ENCODE measurements around the gene MTHFD2L. TPM values are rescaled to one million over a fixed set of nuclear protein-coding genes. Genes with fewer than 3 reads are reported as not detected.

Gene MTHFD2L
- total RNA-seq, 1 donor from 2014 or later, result 13.8 TPM

GRCh38 chr4:74314329-74314728 lies 156.4 kb downstream of the MTHFD2L start:
- intact Hi-C loops (cut with micrococcal nuclease), result loop anchor here (5.0 kb wide), 2 partner anchors 87 to 127 kb away; no protein-coding TSS in a partner anchor

DNA sequence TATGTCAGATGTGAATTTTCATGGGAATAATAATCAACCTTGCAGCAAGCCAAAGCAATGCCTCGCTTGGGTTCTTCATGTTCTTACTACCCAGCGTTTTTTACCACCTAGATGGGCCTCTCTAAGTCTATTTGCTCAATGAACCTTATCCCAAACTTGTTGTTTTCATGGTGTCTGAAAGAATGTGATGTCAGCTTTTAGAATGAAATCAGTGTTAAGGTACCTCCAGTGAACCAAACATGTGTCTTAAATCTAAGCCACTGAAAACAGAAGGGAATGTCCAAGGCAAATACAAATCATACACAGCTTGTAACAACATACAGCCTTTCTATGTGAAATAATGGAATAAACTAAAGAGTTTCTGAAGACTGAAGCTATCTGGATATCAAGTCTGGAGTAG lies 157.0 kb downstream of the MTHFD2L start:
- Histone ChIP-seq H3K9me3 (replicated peaks) (no peaks in the 10 kb centered on the region), H3K36me3 (no peaks in the 10 kb centered on the region), H3K4me3 (no peak overlapping the region), H3K27ac (replicated peaks) (no peak overlapping the region), H3K27me3 (ENCODE audit: low read depth) (no peaks in the 10 kb centered on the region), H3K4me1 (no peaks in the 10 kb centered on the region)
- no peak for TF ChIP-seq CTCF (IDR thresholded peaks at IDR 0.05; ENCODE audit: borderline replicate concordance)
- intact Hi-C loops (cut with micrococcal nuclease), result loop anchor here (5.0 kb wide), 2 partner anchors 88 to 128 kb away; no protein-coding TSS in a partner anchor
- DNase-seq, result no peak

More at GRCh38 chr4:74314329-74314728, 156.4 kb downstream of the MTHFD2L start:
- no peak for TF ChIP-seq CTCF (IDR thresholded peaks at IDR 0.05; ENCODE audit: borderline replicate concordance)
- Histone ChIP-seq H3K27me3 (ENCODE audit: low read depth) (no peaks in the 10 kb centered on the region), H3K9me3 (replicated peaks) (no peaks in the 10 kb centered on the region), H3K4me3 (no peak overlapping the region), H3K4me1 (no peaks in the 10 kb centered on the region), H3K36me3 (no peaks in the 10 kb centered on the region), H3K27ac (replicated peaks) (no peak overlapping the region)
- no peak for DNase-seq

DNA sequence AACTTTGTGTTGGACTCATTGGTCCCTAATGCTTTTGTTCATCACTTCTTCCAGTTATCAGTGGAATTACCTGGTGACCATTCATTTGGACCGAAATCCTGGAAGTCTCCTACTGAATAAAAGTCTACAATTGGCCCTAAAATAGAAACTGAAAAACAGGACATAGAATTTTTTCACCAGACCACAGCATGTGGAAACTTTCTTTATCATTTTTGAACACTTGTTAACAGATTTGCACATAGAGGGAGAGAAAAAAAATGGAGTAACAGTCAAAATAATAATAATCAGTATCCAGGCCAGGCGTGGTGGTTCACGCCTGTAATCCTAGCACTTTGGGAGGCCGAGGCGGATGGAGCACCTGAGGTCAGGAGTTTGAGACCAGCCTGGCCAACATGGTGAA lies 157.5 kb downstream of the MTHFD2L start:
- no peak for DNase-seq
- Histone ChIP-seq H3K4me3 (no peak overlapping the region), H3K27me3 (ENCODE audit: low read depth) (no peaks in the 10 kb centered on the region), H3K4me1 (no peaks in the 10 kb centered on the region), H3K36me3 (no peaks in the 10 kb centered on the region), H3K27ac (replicated peaks) (no peak overlapping the region), H3K9me3 (replicated peaks) (no peaks in the 10 kb centered on the region)
- TF ChIP-seq CTCF (IDR thresholded peaks at IDR 0.05; ENCODE audit: borderline replicate concordance), result no peak
- intact Hi-C loops (cut with micrococcal nuclease), result no loop called here

DNA sequence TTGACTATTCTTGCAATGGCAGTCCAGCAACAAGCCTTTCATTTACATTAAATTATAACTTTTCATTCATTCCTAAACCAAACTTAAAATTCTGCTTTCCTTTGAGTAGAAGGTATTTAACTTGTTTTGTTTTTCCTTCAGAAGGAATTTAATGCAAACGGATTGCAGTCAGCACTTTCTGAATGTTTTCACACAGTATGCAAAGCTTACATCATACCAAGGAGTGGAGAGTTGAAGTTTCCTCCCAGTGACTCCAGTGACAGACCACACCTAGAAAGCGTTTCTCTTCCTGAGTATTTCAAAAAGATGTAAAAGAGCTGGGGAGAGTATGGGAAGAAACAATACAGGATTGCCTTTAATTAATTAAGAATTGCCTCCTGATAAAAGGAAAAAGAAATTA lies 158.5 kb downstream of the MTHFD2L start:
- no peak overlapping the region for H3K27ac ChIP-seq (replicated peaks)
- H3K9me3 ChIP-seq (replicated peaks), result no peaks in the 10 kb centered on the region
- H3K27me3 ChIP-seq (ENCODE audit: low read depth), result peaks cover 5% of the 10 kb centered on the region
- H3K4me1 ChIP-seq, result no peaks in the 10 kb centered on the region
- intact Hi-C loops (cut with micrococcal nuclease), result no loop called here
- H3K36me3 ChIP-seq, result no peaks in the 10 kb centered on the region
- no peak for TF ChIP-seq CTCF (IDR thresholded peaks at IDR 0.05; ENCODE audit: borderline replicate concordance)
- no peak overlapping the region for H3K4me3 ChIP-seq
- no peak for DNase-seq

DNA sequence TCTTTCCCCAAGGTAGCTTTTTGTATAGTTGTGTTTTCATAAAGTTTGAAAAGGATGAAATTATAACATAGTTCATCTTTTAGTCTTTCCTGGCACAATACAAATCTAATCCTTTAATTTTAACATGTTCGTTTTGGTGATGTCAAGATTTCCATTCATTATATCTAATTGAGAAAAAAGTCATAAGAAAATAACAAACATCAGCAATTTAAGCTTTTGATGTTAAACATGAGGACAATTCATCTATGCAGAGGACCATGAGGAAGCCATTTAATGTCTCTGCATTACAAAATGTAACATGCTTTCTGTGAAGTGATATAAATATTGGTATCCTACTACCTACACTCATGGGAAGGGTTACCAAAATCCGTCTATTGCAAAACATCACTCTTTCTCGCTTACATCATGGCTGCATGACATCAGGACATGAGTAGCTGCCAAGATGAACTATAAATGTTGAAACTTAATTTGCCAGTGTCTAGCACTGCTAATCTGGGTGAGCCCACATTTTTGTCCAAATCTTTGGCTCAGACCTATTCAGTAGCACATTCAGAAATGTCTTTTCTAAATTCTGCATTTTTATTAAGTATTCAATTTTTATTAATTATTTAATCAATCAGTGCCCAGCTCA lies 159.8 kb downstream of the MTHFD2L start:
- H3K4me3 ChIP-seq, result no peak overlapping the region
- no peak overlapping the region for H3K27ac ChIP-seq (replicated peaks)
- no peaks in the 10 kb centered on the region for H3K4me1 ChIP-seq
- no peaks in the 10 kb centered on the region for H3K9me3 ChIP-seq (replicated peaks)
- no peak for TF ChIP-seq CTCF (IDR thresholded peaks at IDR 0.05; ENCODE audit: borderline replicate concordance)
- intact Hi-C loops (cut with micrococcal nuclease), result no loop called here
- H3K27me3 ChIP-seq (ENCODE audit: low read depth), result peaks cover 11% of the 10 kb centered on the region
- no peaks in the 10 kb centered on the region for H3K36me3 ChIP-seq
- DNase-seq, result no peak

Measured in left ventricle myocardium inferior (tissue), 1 donor.